WI38 (cell line): ENCODE results near the gene HMCN1.

ENCODE experiments used
- H3K4me3 ChIP-seq: 2 replicates; pipeline ENCODE4 v1.5.1; 2011; ENCODE audit warnings: low read depth, mild to moderate bottlenecking, control low read depth, low read length
- CTCF ChIP-seq: IDR thresholded peaks from 2 replicates; pipeline ENCODE4 v1.5.1; 2012; ENCODE audit warnings: low read depth, mild to moderate bottlenecking, control low read depth, low read length

Gene HMCN1

DNA sequence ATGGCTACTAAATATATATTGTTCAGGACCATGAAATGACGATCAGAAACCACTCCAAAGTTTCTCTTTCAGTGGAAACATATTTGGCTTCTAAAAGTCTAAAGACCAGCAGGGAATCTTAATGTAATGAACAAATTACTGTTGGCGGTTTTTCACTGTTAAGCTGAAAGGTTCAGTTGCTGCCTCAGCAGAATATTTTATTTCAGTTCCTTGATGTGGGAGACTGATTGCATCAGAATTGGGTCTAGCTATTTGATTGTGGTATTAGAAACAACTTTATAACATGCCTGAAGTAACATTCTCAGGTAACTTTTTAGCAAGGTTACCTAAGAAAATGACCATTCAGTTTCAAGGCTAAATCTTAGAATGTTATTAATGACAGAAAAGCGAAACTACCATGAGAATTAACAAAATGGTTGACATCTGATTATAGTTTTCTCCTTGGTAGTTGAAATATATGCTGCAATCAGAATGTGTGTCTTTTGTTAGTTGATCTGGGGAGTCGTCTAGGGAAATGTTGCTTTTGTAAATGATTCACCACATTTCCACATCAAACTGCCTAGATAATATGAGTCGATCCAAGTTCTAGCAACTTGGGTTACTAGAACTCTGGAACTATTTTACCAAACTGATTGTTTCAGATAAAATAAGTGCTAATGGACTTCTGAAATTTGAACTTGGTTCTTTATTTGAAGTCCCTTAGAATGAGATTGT lies 200.4 kb downstream of the HMCN1 start:
- H3K4me3 ChIP-seq: no peak overlapping the region
- TF ChIP-seq CTCF: no peak

DNA sequence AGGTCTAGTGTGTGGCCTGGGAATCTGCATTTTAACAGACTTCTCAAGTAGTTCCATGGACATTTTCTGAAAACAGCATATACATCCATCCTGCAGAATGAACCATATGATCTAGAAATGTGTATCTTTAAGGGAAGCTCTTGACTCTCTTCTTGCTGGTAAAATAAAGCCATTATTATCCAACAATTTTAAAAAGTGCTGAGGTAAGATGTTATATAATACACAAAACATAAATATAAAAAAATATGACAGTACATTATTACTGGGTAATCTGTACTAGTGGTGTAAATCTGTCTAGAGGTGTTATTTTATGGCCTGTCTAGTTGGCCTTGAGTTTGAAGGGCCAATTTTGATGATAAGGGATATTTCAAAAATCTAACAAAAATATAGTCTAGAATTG lies 201.2 kb downstream of the HMCN1 start:
- no peak for TF ChIP-seq CTCF
- H3K4me3 ChIP-seq: no peak overlapping the region

GRCh38 chr1:185936641-185937040 lies 202.4 kb downstream of the HMCN1 start:
- no peak overlapping the region for H3K4me3 ChIP-seq
- TF ChIP-seq CTCF: no peak

DNA sequence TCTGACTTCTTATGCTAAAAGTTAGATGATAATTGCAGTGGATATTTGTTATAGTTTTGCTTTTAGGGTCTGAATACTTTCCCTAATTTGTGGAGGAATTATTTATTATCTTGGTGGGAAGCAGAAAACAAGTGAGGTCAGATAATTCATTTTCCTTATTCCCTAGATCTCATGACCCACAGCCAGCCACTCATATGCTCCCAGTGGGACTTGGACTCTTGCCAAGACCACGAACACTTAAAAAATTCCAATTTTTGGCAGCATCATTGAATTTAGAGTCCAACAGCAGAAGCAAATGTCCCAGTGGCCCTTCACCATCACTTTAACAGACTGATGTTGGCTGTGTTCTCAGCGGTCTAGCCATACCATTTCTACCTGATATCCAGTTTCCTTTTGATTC lies 204.2 kb downstream of the HMCN1 start:
- no peak for TF ChIP-seq CTCF
- H3K4me3 ChIP-seq: no peak overlapping the region

DNA sequence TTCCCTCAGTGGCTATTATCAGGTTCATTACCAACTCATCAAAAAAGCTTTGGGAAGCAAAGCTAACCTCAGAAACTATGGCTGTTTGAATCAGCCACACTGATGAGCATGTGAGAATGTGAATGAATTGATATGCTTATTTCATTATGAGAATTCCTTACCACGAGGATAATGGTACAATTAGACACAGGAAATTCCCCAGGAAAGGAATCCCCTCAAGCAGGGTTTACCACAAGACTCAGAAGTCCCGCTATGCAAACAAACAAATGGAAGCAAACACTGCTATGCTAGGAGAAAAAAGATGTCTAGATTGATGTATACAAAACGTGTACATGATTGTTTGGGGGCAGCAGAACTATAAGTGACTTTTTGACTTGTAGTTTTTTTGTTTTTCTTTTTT lies 205.0 kb downstream of the HMCN1 start:
- TF ChIP-seq CTCF: no peak
- H3K4me3 ChIP-seq: no peak overlapping the region

DNA sequence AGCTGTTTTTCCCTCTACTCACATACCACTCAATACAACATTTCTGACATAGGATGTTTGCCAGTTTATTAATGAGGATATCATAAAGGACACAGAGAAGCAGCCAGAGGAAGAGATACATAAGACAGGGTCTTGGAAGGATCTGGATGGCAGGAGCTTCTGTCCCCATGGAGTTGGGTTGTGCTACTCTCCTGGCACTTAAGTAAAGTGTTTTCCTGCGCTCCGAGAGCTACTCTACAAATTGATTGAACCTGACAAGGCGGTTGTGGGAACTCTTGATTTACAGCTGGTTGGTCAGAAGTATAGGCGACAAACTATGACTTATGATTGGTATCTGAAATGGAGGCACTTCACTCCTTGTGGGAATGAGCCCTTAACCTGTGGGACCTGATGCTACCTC lies 208.8 kb downstream of the HMCN1 start:
- H3K4me3 ChIP-seq: no peak overlapping the region
- no peak for TF ChIP-seq CTCF

GRCh38 chr1:185956881-185957280 lies 222.7 kb downstream of the HMCN1 start:
- TF ChIP-seq CTCF: no peak

More at GRCh38 chr1:185956881-185957280, 222.7 kb downstream of the HMCN1 start:
- H3K4me3 ChIP-seq: no peak overlapping the region
